ENCODE results near the gene DLG1.

DNA sequence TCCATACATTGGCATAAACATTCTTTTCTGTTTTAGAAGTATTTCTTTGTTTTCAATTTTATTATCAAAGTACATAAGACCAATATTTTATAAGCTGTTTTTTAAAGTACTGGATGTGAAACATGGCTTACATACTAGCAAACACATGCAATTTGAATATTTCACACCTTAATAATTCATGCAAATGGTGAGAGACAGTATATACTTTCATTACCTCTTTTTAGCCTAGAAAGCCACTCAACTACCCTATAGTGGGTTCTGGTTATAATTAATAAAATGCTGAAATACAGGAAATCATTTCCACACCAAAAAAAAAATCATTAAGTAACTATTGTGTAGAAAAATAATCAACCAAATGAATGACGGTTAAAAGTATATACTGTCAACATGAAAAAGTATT is 230.3 kb downstream of the DLG1 start:
- TF ChIP-seq FOXM1 (IDR thresholded peaks at IDR 0.05; ENCODE audit: borderline replicate concordance, low read depth): no peak
- TF ChIP-seq CREB1 (IDR thresholded peaks at IDR 0.05; ENCODE audit: low read depth): no peak
- TF ChIP-seq TAF1 (IDR thresholded peaks at IDR 0.05; ENCODE audit: low read depth): no peak
- TF ChIP-seq RAD21 (IDR thresholded peaks at IDR 0.05; ENCODE audit: low read depth): no peak
- TF ChIP-seq, protein P1, sequence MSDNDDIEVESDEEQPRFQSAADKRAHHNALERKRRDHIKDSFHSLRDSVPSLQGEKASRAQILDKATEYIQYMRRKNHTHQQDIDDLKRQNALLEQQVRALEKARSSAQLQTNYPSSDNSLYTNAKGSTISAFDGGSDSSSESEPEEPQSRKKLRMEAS (IDR thresholded peaks at IDR 0.05): no peak
- TF ChIP-seq CEBPB (IDR thresholded peaks at IDR 0.05): no peak
- no peak for TF ChIP-seq NFIC (IDR thresholded peaks at IDR 0.05)
- no peak for TF ChIP-seq YY1 (IDR thresholded peaks at IDR 0.05; ENCODE audit: low read depth)
- TF ChIP-seq, protein P2, sequence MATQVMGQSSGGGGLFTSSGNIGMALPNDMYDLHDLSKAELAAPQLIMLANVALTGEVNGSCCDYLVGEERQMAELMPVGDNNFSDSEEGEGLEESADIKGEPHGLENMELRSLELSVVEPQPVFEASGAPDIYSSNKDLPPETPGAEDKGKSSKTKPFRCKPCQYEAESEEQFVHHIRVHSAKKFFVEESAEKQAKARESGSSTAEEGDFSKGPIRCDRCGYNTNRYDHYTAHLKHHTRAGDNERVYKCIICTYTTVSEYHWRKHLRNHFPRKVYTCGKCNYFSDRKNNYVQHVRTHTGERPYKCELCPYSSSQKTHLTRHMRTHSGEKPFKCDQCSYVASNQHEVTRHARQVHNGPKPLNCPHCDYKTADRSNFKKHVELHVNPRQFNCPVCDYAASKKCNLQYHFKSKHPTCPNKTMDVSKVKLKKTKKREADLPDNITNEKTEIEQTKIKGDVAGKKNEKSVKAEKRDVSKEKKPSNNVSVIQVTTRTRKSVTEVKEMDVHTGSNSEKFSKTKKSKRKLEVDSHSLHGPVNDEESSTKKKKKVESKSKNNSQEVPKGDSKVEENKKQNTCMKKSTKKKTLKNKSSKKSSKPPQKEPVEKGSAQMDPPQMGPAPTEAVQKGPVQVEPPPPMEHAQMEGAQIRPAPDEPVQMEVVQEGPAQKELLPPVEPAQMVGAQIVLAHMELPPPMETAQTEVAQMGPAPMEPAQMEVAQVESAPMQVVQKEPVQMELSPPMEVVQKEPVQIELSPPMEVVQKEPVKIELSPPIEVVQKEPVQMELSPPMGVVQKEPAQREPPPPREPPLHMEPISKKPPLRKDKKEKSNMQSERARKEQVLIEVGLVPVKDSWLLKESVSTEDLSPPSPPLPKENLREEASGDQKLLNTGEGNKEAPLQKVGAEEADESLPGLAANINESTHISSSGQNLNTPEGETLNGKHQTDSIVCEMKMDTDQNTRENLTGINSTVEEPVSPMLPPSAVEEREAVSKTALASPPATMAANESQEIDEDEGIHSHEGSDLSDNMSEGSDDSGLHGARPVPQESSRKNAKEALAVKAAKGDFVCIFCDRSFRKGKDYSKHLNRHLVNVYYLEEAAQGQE (IDR thresholded peaks at IDR 0.05; ENCODE audit: low read depth): no peak
- TF ChIP-seq EGR1 (IDR thresholded peaks at IDR 0.05): no peak
- TF ChIP-seq TCF12 (IDR thresholded peaks at IDR 0.05; ENCODE audit: low read depth): no peak
- no peak for TF ChIP-seq ZBTB7A (IDR thresholded peaks at IDR 0.05; ENCODE audit: low read depth)
- TF ChIP-seq EP300 (IDR thresholded peaks at IDR 0.05; ENCODE audit: borderline replicate concordance): no peak
